GM08714 (cell line): ENCODE measurements around the gene SNRNP70.
A peak's percentile ranks its signal among the peaks of the same experiment; 100 is the strongest.
"Not testable (repeated sequence)": the region's sequence is repeated elsewhere in the genome, so short reads cannot be mapped to it uniquely, and the experiment has no call there.

Experiments used
- H3K4me3 ChIP-seq: fragments of 200-500 bp; sonication (Bioruptor generic); 2 replicates; pipeline ENCODE4 v1.5.1; 2014; ENCODE audit warnings: mild to moderate bottlenecking, low read length, inconsistent platforms
- ZNF274 ChIP-seq: IDR thresholded peaks from 2 replicates; pipeline ENCODE4 v1.6.1; 2012; ENCODE audit warnings: mild to moderate bottlenecking, low read depth, low read length

SNRNP70 gene

GRCh38 chr19:49118565-49119410, 33.5 kb downstream of the SNRNP70 start, which contains the start of gene C19orf73:
Gene C19orf73 (minus strand): TSS chr19:49119143. CDS start chr19:49119022, 121 bp downstream.
- peak within 1 kb of the TSS; percentile 73 for H3K4me3 ChIP-seq

GRCh38 chr19:49119411-49120324, 34.4 kb downstream of the SNRNP70 start, which contains the start of gene PPFIA3:
Gene PPFIA3 (plus strand): TSS chr19:49119544. CDS start chr19:49127874, 8,330 bp downstream.
- TF ChIP-seq ZNF274: no peak
- H3K4me3 ChIP-seq: peak within 1 kb of the TSS; percentile 73

More at GRCh38 chr19:49118565-49119410, 33.5 kb downstream of the SNRNP70 start, which contains the start of gene C19orf73:
- no peak for TF ChIP-seq ZNF274

- no peak overlapping the region for H3K4me3 ChIP-seq
- no peak for TF ChIP-seq ZNF274
These were observed 35.1 kb downstream of the SNRNP70 start for GRCh38 chr19:49120325-49120683.

GRCh38 chr19:49120868-49121267, 35.6 kb downstream of the SNRNP70 start:
- no peak for TF ChIP-seq ZNF274
- H3K4me3 ChIP-seq: no peak overlapping the region

GRCh38 chr19:49121841-49122240, 36.6 kb downstream of the SNRNP70 start:
- H3K4me3 ChIP-seq: not testable (repeated sequence)

- not testable (repeated sequence) for H3K4me3 ChIP-seq
These were observed 38.0 kb downstream of the SNRNP70 start for GRCh38 chr19:49123285-49123684.

- no peak for TF ChIP-seq ZNF274
- no peak overlapping the region for H3K4me3 ChIP-seq
These were observed 39.9 kb downstream of the SNRNP70 start for GRCh38 chr19:49125025-49125731.

GRCh38 chr19:49126575-49126974, 41.3 kb downstream of the SNRNP70 start:
- no peak for TF ChIP-seq ZNF274

GRCh38 chr19:49127225-49127624, 42.0 kb downstream of the SNRNP70 start:
- H3K4me3 ChIP-seq: not testable (repeated sequence)

More at GRCh38 chr19:49126575-49126974, 41.3 kb downstream of the SNRNP70 start:
- H3K4me3 ChIP-seq: no peak overlapping the region

- H3K4me3 ChIP-seq: peak overlapping the region; percentile 45; the same call in 1 of the 2 replicates
- no peak for TF ChIP-seq ZNF274
These were observed 42.7 kb downstream of the SNRNP70 start for GRCh38 chr19:49127674-49128544.

- no peak for TF ChIP-seq ZNF274
- no peak overlapping the region for H3K4me3 ChIP-seq
These were observed 43.4 kb downstream of the SNRNP70 start for GRCh38 chr19:49128545-49129237.

GRCh38 chr19:49129238-49129583, 44.0 kb downstream of the SNRNP70 start:
- no peak overlapping the region for H3K4me3 ChIP-seq
- TF ChIP-seq ZNF274: no peak

GRCh38 chr19:49130325-49130724, 45.1 kb downstream of the SNRNP70 start:
- H3K4me3 ChIP-seq: no peak overlapping the region
- TF ChIP-seq ZNF274: no peak
